Breast epithelium (tissue), 4 donors: ENCODE measurements around the gene TRAM2. TPM values are rescaled to one million over a fixed set of nuclear protein-coding genes. Genes with fewer than 3 reads are reported as not detected.

Source experiments
- DNase-seq, 2 donors: peaks; one replicate each; pipeline ENCODE4 v3.0.0-alpha.2; 2019; ENCODE audit warnings: low spot score in 2 of 2
- H3K27ac ChIP-seq, 2 donors: fragments of 200-600 bp; sonication (generic) in 1 of 2; one replicate each; pipeline ENCODE4 v1.5.1; 2016 to 2019; ENCODE audit warnings: mild to moderate bottlenecking in 1 of 2
- H3K27me3 ChIP-seq, 2 donors: fragments of 200-600 bp; sonication (generic) in 1 of 2; one replicate each; pipeline versions ENCODE4 v1.5.1 to v1.6.0; 2017 to 2019; ENCODE audit warnings: control low read depth in 1 of 2, mild to moderate bottlenecking in 1 of 2
- H3K36me3 ChIP-seq: fragments of 200-600 bp; one replicate; pipeline ENCODE4 v1.5.1; 2019
- H3K4me1 ChIP-seq, 2 donors: fragments of 200-600 bp; sonication (generic); one replicate each; pipeline ENCODE4 v1.5.1; 2016 to 2019; ENCODE audit warnings: control low read depth in 1 of 2
- H3K4me3 ChIP-seq, 3 donors: fragments of 200-600 bp; sonication (generic); 1 replicate in 2 of 3; 2 replicates in 1 of 3; pipeline ENCODE4 v1.5.1; 2016 to 2019; ENCODE audit warnings: mild to moderate bottlenecking in 3 of 3, moderate library complexity in 2 of 3
- H3K9me3 ChIP-seq, 2 donors: fragments of 200-600 bp; sonication (generic) in 1 of 2; one replicate each; pipeline ENCODE4 v1.5.1; 2016 to 2019; ENCODE audit warnings: control low read depth in 1 of 2
- POLR2A ChIP-seq: fragments of 450-650 bp; IDR thresholded peaks from one replicate; pipeline ENCODE4 v1.6.1; 2016; ENCODE audit warnings: antibody characterized with exemption, mild to moderate bottlenecking, moderate library complexity
- POLR2AphosphoS5 ChIP-seq, 3 donors: sonication (generic); formaldehyde crosslinking; IDR thresholded peaks; one replicate each; pipeline ENCODE4 v1.6.1; 2017; ENCODE audit warnings: antibody characterized with exemption in 3 of 3
- intact Hi-C: fragments of 100-400 bp; cut with DNase I; formaldehyde crosslinking; loops from one replicate; pipeline ENCODE4 v1.15.1; 2023; ENCODE audit warnings: low total_unique reads
- total RNA-seq, 3 donors: library from RNA; depleted of rRNA; stranded (reverse); fragments of >200 nt; gene quantifications; one replicate each; pipeline ENCODE4 v1.1.0, GENCODE V29; 2016
- TF ChIP-seq, protein P1 (sequence below), 3 donors: fragments of 450-650 bp; IDR thresholded peaks; one replicate each; pipeline ENCODE4 v1.5.1; 2016 to 2017; ENCODE audit warnings: antibody characterized with exemption in 3 of 3, mild to moderate bottlenecking in 3 of 3, moderate library complexity in 3 of 3

Gene TRAM2
- total RNA-seq, 3 donors from 2014 or later: 11.9 to 33.0 (median 24.3) TPM

DNA sequence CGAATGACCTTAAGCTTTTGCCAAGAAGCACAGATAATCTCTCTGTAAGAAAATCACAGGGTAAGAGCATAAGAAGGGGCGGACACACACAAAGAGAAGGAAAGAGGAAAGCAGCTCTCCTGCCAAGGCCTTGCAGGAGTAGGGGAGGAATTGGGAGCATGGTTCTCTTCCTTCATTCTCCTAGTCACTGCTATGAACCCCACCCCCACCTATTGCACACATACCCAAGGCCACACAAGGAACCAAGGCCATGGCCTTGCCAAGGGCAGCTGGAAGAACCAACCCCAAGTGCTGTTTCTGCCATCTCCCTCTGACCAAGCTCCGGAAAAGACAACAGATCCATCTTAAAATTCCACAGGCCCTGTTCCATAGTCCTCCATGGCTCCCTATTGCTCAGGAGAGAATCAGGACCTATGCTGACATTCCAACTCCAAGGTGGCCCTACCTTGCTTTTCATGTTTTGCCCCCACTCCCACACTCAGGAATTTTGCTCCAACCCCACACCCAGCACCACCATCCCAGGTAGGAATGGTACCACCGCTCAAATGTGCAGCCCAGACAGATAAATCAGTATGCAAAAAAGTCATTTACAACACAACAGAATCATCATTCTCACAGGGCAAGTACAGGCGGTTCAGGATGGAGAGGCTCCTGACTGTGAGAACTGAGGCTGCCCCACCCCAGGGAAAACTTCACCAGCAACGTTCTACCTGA lies 31.3 kb downstream of the TRAM2 start:
- peak overlapping the region; percentile 74 to 83 for H3K27ac ChIP-seq
- no peaks in the 10 kb centered on the region for H3K27me3 ChIP-seq
- peaks cover 5% of the 10 kb centered on the region in 2 donors for H3K4me1 ChIP-seq
- no peaks in the 10 kb centered on the region for H3K36me3 ChIP-seq
- H3K4me3 ChIP-seq: no peak overlapping the region
- intact Hi-C loops: loop anchor here (1.0 kb wide), 1 partner anchor 40 kb away; no protein-coding TSS in a partner anchor
- no peaks in the 10 kb centered on the region for H3K9me3 ChIP-seq
- TF ChIP-seq POLR2AphosphoS5 (IDR thresholded peaks at IDR 0.05) (no peak), POLR2A (no peak)
- TF ChIP-seq, protein P1, sequence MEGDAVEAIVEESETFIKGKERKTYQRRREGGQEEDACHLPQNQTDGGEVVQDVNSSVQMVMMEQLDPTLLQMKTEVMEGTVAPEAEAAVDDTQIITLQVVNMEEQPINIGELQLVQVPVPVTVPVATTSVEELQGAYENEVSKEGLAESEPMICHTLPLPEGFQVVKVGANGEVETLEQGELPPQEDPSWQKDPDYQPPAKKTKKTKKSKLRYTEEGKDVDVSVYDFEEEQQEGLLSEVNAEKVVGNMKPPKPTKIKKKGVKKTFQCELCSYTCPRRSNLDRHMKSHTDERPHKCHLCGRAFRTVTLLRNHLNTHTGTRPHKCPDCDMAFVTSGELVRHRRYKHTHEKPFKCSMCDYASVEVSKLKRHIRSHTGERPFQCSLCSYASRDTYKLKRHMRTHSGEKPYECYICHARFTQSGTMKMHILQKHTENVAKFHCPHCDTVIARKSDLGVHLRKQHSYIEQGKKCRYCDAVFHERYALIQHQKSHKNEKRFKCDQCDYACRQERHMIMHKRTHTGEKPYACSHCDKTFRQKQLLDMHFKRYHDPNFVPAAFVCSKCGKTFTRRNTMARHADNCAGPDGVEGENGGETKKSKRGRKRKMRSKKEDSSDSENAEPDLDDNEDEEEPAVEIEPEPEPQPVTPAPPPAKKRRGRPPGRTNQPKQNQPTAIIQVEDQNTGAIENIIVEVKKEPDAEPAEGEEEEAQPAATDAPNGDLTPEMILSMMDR (IDR thresholded peaks at IDR 0.05): no peak
- no peak for DNase-seq

DNA sequence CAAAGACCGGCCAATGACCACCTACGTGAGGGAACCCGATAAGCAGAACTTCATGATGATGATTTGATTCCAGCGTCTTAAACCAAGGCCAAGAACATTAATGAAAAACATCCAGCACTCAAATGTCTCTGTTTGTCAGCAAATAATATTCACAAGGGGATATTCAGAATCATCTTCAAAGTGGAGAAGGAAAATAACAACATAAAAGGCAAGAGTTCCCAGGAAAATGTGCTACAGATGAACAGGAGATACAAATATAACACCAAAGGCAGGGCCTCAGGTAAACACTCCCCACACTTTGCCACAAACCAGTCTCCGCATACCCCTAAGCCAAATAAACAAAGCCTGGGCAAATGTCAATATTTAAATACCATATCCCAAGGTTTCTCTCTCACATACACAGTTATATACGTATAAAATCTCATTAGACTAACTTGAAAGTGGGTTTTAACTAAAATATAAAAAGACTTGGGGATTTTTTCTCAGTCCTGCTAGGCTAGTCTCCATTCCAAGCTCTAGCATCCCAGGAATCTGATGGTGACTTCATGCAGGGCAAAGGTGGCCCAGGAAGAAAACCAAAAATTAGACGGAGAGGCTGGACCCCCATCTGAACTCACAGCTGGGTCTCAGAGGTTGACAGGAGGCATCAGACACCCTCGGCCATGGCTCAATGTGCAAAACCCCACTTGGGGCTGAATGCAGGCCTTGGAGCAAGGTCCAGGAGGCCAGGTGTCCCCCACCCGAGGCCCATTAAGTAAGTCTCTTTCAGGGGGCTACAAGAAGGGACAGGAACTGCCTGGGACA lies 32.1 kb downstream of the TRAM2 start:
- TF ChIP-seq, protein P1 (IDR thresholded peaks at IDR 0.05): no peak
- TF ChIP-seq POLR2A: no peak
- no peak for TF ChIP-seq POLR2AphosphoS5 (IDR thresholded peaks at IDR 0.05)
- DNase-seq: no peak
- intact Hi-C loops: loop anchor here (1.0 kb wide), 1 partner anchor 40 kb away; no protein-coding TSS in a partner anchor
- H3K27ac ChIP-seq: peak overlapping the region; percentile 74 to 83
- peak overlapping the region in 1 of 3 donors; percentile 18 for H3K4me3 ChIP-seq
- no peaks in the 10 kb centered on the region for H3K36me3 ChIP-seq
- no peaks in the 10 kb centered on the region for H3K9me3 ChIP-seq
- H3K27me3 ChIP-seq: no peaks in the 10 kb centered on the region
- peaks cover 5% of the 10 kb centered on the region in 2 donors for H3K4me1 ChIP-seq

DNA sequence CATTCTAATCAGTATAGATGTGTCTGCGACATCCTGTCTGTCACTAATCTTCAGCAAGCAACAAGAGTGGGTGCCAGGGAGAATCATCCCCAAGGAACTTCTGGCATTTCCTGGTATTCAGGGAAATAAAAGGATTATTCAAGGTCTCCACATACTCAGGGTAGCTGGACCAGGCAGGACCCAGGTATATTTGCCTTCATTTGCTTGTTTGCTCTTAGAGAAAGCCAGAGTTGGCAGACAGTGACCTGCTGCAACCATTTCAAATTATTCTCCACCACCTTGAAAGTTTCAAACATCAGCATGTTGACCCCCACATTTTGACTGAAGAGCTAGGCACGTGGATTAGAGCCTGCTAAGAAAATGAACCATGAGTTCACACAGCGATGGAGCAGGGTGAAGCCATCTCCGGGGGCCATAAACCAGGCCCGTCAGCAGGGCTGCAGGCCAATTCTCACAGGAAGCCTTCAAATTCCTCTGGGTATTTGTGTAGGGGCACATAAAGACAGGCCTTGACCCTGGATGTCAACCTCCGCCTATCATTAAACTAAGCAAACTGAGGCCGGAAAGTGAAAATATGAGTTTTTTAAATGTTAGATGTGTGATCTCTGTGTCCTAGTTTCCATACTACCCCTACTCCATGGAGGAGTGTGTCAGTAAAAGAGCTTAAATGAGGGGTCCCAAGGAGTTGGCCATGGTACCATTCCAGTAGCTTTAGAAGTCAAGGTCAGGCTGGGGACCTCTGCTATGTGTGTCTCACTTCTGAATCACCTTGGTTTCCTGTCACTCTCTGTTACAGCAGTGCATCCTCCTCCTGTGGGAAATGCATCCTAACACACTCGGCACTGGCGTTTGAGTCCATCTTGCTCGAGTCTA lies 32.9 kb downstream of the TRAM2 start:
- H3K27ac ChIP-seq: peak overlapping the region; percentile 74 to 83
- TF ChIP-seq, protein P1 (IDR thresholded peaks at IDR 0.05): no peak
- TF ChIP-seq POLR2AphosphoS5 (IDR thresholded peaks at IDR 0.05) (no peak), POLR2A (no peak)
- DNase-seq: no peak
- no peaks in the 10 kb centered on the region for H3K27me3 ChIP-seq
- H3K4me1 ChIP-seq: peaks cover 5% of the 10 kb centered on the region in 2 donors
- intact Hi-C loops: no loop called here
- no peaks in the 10 kb centered on the region for H3K36me3 ChIP-seq
- H3K4me3 ChIP-seq: peak overlapping the region in 1 of 3 donors; percentile 18
- no peaks in the 10 kb centered on the region for H3K9me3 ChIP-seq

DNA sequence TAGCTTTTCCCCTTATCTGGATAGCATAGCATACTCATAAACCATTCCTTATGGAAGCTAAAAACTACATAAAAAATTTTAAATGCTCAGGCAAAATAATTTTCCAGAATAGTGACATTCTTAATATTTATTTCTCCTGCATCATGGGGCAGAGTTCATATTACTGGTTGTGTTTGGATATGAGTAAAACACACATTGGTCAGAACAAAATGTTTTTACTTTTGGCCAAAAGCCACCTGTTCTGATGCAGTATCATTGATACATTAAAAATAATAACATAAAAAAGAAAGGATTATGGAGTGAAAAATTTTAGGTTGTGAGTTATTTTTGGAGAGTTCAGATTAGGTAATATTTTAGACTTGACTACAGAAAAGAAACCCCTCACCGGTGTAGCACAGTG lies 33.6 kb downstream of the TRAM2 start:
- no peak for DNase-seq
- no peaks in the 10 kb centered on the region for H3K9me3 ChIP-seq
- H3K27me3 ChIP-seq: no peaks in the 10 kb centered on the region
- TF ChIP-seq POLR2AphosphoS5 (IDR thresholded peaks at IDR 0.05): no peak
- TF ChIP-seq POLR2A: no peak
- TF ChIP-seq, protein P1 (IDR thresholded peaks at IDR 0.05): no peak
- H3K4me3 ChIP-seq: no peak overlapping the region
- H3K4me1 ChIP-seq: peaks cover 5 to 10% of the 10 kb centered on the region in 2 donors
- H3K27ac ChIP-seq: peak overlapping the region; percentile 74 to 83
- no peaks in the 10 kb centered on the region for H3K36me3 ChIP-seq
- intact Hi-C loops: no loop called here
